ENCODE results near the gene MED26. TPM values are rescaled to one million over a fixed set of nuclear protein-coding genes. Genes with fewer than 3 reads are reported as not detected.
A peak's percentile ranks its signal among the peaks of the same experiment; 100 is the strongest.

Gene MED26
- total RNA-seq, 1 donor from 2014 or later, result 3.7 TPM

GRCh38 chr19:16593181-16593580, 34.8 kb downstream of the MED26 start:
- DNase-seq (ENCODE audit: low spot score in 2 of 2) (no peak), FAIRE-seq (no peak)

DNA sequence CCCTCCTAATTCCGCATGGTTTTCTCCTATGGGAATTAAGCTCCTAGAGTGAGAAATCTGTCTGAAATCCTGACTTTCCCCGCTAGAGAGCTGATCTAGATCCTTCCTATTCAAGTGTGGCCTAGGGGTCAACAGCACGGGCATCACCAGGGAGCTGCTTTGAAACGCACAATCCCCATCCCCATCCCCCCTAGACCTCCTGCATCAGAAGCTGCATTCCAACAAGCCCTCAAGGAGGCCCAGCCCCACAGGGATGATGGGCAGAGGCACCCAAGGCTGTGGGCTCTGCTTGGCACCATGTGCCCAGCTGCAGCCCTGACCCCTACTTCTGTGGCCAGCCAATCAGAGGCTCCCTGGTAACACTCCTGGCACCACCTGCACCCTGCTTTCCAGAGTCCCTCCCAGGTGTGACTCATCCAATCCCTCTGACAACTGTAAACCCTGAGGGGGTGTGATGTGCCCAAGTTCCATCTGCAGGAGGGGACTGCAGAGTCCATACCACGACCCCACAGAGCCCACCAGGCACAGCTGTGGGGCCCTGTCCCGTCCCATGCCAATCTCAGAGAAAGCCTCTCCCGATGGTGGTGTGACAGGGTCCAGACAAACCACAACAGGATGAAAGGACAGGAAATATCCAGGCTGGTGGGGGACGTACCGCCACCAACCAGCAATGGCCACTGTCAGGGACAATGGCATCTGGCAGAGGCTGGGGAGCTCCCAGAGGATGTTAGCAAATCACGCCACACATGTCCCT, 36.0 kb downstream of the MED26 start:
- FAIRE-seq (no peak), DNase-seq (ENCODE audit: low spot score in 2 of 2) (no peak)

GRCh38 chr19:16590876-16591802, 36.9 kb downstream of the MED26 start:
- no peak for DNase-seq (ENCODE audit: low spot score in 2 of 2)
- no peak for FAIRE-seq

- DNase-seq (ENCODE audit: low spot score in 2 of 2) (no peak), FAIRE-seq (no peak)
Measured at GRCh38 chr19:16589917-16590316, 38.1 kb downstream of the MED26 start.

- FAIRE-seq (no peak), DNase-seq (ENCODE audit: low spot score in 2 of 2) (no peak)
Measured at GRCh38 chr19:16588824-16589577, 39.0 kb downstream of the MED26 start.

DNA sequence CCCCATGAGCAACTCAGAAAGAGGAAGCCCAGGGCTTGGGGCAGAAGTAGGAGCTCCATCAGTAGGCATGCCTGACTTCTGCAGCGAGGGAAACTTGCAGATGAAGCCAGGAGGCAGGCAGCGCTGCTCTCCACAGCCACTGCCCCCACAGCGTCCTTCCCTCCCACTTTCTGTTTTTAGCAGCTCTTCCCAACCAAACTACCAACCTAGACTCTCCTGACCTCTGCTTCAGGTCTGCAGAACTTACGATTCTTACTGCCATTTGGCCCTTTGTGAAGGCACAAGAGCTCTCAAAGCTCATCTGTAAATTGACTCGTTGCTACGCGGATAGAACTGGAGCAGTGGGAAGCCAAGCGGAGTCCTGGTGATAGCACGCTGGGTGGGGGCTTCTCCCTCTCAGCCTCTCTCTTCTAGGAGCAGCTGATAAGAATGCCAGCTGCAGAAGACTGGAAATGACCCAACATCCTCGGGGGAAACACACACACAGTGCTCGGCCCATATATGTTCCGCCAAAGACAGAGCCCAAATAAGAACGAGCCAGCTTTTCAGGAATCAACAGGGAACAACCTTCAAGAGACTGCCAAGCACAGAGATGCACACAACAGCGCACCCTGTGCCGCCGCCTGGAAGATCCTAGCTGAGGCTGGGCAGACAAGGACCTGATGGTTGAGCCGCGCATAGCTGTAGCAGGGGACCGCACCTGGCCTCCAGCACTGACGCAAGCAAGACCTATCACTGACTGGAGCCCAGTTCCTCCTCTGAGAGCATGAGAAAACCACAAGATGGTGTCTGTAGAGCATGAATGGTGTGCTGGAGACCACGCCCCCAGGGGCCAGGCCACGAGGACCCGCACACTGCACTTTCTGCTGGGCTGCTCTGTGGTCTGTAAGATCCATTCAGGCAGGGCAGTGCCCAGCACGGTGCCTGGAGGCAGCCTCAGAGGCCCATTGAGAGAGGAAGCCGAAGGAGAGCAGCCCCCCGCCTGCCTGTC, 39.9 kb downstream of the MED26 start:
- DNase-seq (ENCODE audit: low spot score in 2 of 2), result peak in 1 of 2 donors; percentile 36
- no peak for FAIRE-seq

DNA sequence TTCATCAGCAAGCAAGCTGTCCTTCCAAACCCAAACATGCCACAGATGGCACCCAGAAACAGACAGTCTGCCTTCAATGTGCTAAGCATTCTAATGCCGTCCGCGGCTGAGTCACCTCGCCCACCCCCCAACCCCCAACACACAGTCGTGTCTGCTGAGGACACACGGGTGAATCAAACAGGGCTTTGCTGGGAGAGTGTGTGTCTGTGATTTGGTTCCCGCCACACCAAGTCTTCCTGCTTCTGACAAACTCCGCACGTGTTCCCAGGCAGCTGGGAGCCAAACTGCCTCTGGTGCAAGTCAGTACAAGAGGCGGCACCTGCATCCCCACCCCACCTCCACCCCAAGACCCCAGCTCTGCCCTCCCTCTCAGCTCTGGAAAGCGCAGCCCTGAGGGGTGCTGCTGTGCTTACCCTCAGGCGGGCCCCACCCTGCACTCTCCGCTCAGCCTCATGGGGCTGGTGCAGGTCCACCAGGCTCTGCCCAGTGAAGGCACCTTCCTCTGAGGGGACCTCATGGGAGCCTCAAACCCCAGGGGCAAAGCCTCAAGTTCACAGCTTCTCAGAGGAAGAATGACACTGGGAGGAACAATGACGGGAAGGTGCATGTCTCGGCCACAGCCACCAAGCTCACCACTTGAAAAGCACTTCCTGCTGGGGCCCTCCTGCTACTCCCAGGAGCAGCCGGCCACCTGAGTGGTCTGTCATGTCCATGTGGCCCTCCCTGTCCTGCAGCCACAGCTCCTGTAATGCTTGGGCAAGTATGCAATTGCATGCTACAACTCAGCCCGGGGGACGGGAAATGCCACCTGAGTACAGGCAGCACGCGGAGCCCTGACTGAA, 40.8 kb downstream of the MED26 start:
- FAIRE-seq (no peak), DNase-seq (ENCODE audit: low spot score in 2 of 2) (no peak)

- no peak for FAIRE-seq
- DNase-seq (ENCODE audit: low spot score in 2 of 2), result no peak
Measured at GRCh38 chr19:16586477-16586871, 41.5 kb downstream of the MED26 start.

DNA sequence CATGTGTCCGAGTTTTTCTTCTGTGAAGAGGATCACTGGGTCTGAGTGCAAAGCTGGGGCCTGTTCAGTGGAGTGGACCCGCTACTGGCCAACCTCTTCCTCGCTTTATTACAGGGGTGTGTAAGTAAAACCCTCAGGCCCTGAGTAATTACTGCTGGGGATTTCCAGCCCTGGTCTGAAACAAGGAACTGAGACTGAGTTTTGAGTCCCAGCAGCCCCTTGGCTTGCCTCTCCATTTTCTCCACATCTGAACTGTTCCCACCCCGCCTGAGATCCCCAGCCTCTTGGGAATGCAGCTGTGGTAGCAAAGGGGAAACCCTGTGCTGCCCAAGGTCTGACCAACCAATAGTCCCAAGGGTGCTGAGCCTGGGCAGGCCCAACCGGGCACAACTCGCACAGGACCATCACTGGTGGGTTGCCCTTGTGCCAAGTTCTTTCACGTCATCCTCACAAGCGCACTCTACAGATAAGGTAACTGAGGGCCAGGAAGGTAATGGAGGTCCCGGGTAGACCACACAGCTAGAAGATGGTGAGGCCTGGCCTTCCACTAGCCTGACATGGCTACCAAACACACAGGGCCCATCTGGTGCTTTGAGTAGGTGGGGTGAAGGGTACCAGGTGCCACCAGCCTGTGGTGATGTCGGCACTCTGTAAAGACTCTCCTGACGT, 42.1 kb downstream of the MED26 start:
- FAIRE-seq (no peak), DNase-seq (ENCODE audit: low spot score in 2 of 2) (no peak)

- FAIRE-seq (no peak), DNase-seq (ENCODE audit: low spot score in 2 of 2) (no peak)
Measured at GRCh38 chr19:16585094-16585801, 42.8 kb downstream of the MED26 start.

GRCh38 chr19:16584248-16585093, 43.5 kb downstream of the MED26 start:
- FAIRE-seq (no peak), DNase-seq (ENCODE audit: low spot score in 2 of 2) (peak; percentile 64 to 83)

DNA sequence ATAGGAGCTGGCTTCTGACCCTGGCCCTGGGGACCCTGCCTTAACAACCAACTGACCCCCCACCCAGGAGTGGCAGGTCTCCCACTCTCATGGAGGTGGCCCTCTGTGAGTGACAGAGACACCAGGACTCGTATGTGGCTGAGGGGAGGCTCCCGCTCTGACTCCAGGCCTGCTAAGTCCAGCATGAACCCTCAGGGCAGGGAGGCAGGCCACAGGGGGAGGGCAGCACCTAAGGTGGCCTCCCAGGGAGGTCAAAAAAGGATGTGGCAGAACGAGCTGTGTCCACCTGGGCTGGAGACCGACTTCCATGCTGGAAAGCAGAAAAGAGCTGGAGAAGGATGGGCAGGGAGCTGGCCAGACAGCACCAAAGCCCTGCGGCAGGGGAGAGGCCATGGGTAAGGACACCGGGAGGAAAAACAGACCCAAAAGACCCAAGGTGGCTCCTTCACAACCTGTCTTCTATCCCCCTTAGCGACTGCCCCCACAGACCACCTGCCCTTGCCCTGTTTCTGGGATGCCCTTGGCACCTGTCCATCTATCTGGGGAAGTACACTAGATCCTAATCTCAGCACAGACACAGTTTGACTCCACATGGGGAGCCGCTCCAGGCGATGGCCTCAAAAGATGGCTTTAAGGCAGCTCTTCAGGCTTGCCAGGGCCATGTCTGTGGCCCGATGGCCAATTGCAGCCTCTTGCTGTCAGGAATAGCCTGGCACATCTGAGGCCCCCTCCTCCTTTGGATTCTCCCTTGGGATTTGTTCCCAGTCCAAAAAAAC, 45.3 kb downstream of the MED26 start:
- FAIRE-seq (no peak), DNase-seq (ENCODE audit: low spot score in 2 of 2) (no peak)

DNA sequence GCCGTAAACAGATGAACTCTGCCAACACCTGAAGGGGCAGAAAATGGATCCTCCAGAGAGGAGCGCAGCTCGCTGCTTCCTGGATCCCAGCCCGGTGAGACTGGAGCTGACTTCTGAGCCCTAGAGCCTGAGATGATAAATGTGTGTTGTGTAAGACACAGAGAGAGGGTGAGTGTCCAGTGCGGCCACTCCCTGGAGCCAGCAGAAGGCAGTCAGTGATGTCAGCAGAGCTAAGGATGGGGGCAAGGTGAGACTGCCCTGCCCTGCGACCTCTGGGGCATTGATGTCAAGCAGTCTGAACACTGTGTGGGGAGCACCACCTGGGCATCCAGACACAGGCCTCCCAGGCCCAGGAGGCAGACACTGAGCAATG, 46.0 kb downstream of the MED26 start:
- FAIRE-seq, result no peak
- DNase-seq (ENCODE audit: low spot score in 2 of 2), result no peak

DNA sequence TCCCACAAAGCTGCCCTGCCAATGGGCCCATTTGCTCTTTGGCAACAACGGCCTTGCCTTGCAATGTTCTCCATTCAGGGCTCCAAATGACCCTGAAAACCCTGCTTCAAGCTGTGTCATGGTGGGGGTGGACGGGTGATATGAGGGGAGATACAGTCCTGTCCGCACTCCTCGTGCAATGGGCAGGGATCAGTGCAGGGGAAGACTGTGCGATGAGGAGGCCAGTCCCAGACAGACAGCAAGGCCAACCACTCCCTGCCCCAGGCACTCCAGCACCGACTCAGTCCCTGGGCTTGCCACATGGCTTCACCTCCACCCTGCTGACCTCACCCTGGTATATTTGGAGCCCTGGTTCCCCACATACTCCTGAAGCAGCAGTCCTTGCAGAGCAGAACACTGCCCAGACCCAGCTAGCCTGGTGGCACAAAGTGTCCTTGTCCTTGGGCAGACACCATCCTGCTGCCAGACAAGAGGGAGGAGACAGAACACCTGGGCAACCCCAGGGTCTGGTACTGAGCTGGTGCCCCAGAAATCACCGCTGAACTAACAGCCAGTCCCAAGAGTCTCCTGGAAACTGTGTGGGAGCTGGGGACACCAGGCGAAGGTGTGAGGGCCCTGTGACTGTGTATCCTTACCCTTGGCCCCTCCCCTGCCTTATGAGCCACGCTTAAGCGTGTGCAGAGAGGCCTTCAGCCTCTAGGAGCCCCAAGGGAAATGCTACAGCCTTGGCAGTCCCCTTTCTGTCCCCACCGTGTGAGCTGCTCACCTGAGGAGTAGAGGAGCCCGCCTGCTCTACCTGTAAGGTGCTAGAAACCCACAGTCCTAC, 46.6 kb downstream of the MED26 start:
- no peak for DNase-seq (ENCODE audit: low spot score in 2 of 2)
- no peak for FAIRE-seq

- no peak for DNase-seq (ENCODE audit: low spot score in 2 of 2)
- FAIRE-seq, result no peak
Measured at GRCh38 chr19:16579381-16579780, 48.6 kb downstream of the MED26 start.
